NT2/D1 (cell line): Measurements from ENCODE around the gene LDLRAD4.

Source experiments
- YY1 ChIP-seq: IDR thresholded peaks from 2 replicates; pipeline ENCODE4 v1.6.1; 2011; ENCODE audit not compliant: insufficient read length, insufficient read depth
- ZNF274 ChIP-seq: IDR thresholded peaks from 2 replicates; pipeline ENCODE4 v1.6.1; 2011; ENCODE audit warnings: mild to moderate bottlenecking, low read depth, low read length

DNA sequence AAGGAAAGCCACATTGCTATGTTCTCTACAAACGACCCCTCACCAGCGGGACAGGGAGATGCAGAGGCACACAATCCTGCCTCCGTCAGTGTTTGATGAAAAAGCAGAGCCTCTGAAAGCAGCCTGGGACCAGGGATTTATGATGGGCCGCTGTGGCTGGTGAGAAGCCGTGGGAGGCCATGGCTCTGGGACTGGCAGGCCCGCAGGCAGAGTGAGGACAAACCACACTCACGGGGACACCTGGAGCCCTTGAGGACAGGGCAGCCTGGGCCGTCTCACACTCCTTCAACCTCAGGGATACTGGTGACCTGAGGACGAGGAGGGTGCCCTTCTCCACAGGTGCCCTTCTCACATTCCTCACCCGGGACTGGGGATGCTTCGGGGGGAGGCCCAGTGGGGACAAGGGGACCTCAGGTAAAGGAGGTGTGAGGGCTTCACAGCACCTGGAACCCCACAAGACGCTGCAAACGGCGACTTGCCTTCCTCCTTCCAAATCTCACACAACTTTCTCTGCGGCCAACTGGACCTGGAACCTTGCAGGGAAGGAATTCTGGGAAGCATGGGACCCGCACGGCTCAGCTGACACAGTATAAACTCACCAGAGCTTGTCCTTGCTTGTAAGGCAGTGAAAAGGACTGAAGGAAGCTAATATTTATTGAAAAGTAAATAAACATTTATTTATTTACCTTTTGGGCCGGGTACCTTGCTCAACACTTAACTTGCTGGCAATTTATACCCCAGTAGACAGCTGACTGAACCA is 5.3 kb upstream of the LDLRAD4 start:
- TF ChIP-seq YY1: no peak
- no peak for TF ChIP-seq ZNF274
